HepG2 (cell line): ENCODE results near the gene TMEFF1. TPM values are rescaled to one million over a fixed set of nuclear protein-coding genes. Genes with fewer than 3 reads are reported as not detected.

ENCODE experiments used
- ATAC-seq: fragments of 200-7000 bp; cut with Tn5 transposase; 3 replicates; pipeline ENCODE4 v1.9.1; 2020; ENCODE audit warnings: mild to moderate bottlenecking, moderate library complexity
- BruUV-seq: library from RNA; stranded (reverse); fragments of 400-500 nt; replicated peaks from 2 replicates; lab custom pipeline; 2021; lab: Mats Ljungman, UMichigan
- CTCF ChIA-PET: fragments of 300-600 bp; formaldehyde crosslinking; extraction: SDS; loops from one replicate; lab custom pipeline; 2021; ENCODE audit warnings: low total read pairs, inconsistent platforms, low intra/inter-chr PET ratio; lab: Yijun Ruan, JAX
- POLR2A ChIA-PET: fragments of 350-600 bp; sonication (Branson Sonifier 250); formaldehyde crosslinking; loops from one replicate; lab custom pipeline; 2020; ENCODE audit warnings: antibody characterized with exemption, inconsistent platforms; lab: Yijun Ruan, JAX
- DNase-seq: peaks from one replicate; pipeline ENCODE4 v3.0.0-alpha.2; 2015; ENCODE audit warnings: low spot score
- FAIRE-seq: peaks from 3 replicates; lab custom pipeline; 2011; peaks lifted over from hg19 to GRCh38; lab: Jason Lieb, UNC
- H2AFZ ChIP-seq: one replicate; pipeline ENCODE4 v1.6.1; 2011; ENCODE audit warnings: low read length, inconsistent platforms
- H3K27ac ChIP-seq: fragments of 300-600 bp; 3 replicates; pipeline ENCODE4 v1.8.0; 2011; ENCODE audit warnings: mixed run types, mild to moderate bottlenecking, mixed read lengths, low read length, inconsistent platforms; ENCODE audit not compliant: insufficient read depth; ENCODE audit errors: extremely low read length
- H3K27me3 ChIP-seq, 2 experiments: fragments of 200-600 bp in 1 of 2; 2 replicates in 1 of 2; 3 replicates in 1 of 2; pipeline versions ENCODE4 v1.6.0 to v1.8.0; 2011; ENCODE audit warnings: low read length in 2 of 2, mild to moderate bottlenecking in 2 of 2, moderate library complexity in 2 of 2, inconsistent platforms in 1 of 2; ENCODE audit not compliant: insufficient read depth in 2 of 2, control insufficient read depth in 1 of 2
- H3K36me3 ChIP-seq, 2 experiments: fragments of 200-600 bp in 1 of 2; replicated peaks in 1 of 2; 2 replicates in 1 of 2; 3 replicates in 1 of 2; pipeline versions ENCODE4 v1.5.1 to v1.8.0; 2011; ENCODE audit warnings: low read length in 2 of 2, inconsistent platforms in 1 of 2; ENCODE audit not compliant: insufficient read depth in 2 of 2, control insufficient read depth in 1 of 2
- H3K4me1 ChIP-seq: 2 replicates; pipeline ENCODE4 v1.5.1; 2012; ENCODE audit warnings: low read length, inconsistent platforms; ENCODE audit not compliant: insufficient read depth
- H3K4me2 ChIP-seq: 2 replicates; pipeline ENCODE4 v1.6.0; 2011; ENCODE audit warnings: low read depth, low read length, inconsistent platforms
- H3K4me3 ChIP-seq, 3 experiments: fragments of 200-600 bp in 1 of 3; sonication (generic), shearing (Covaris generic) in 1 of 3; replicated peaks in 1 of 3; 2 replicates each; pipeline ENCODE4 v1.5.1; 2011 to 2016; ENCODE audit warnings: low read length in 3 of 3, inconsistent platforms in 2 of 3, low read depth in 2 of 3, mild to moderate bottlenecking in 2 of 3, control low read depth in 1 of 3, mixed read lengths in 1 of 3; ENCODE audit not compliant: insufficient read depth in 1 of 3
- H3K79me2 ChIP-seq: one replicate; pipeline ENCODE4 v1.6.1; 2011; ENCODE audit warnings: low read length, inconsistent platforms; ENCODE audit not compliant: insufficient read depth
- H3K9ac ChIP-seq: 2 replicates; pipeline ENCODE4 v1.6.0; 2011; ENCODE audit warnings: mild to moderate bottlenecking, low read depth, low read length, inconsistent platforms; ENCODE audit not compliant: insufficient read depth
- H3K9me3 ChIP-seq: 2 replicates; pipeline ENCODE4 v1.5.1; 2012; ENCODE audit warnings: mild to moderate bottlenecking, low read length
- H4K20me1 ChIP-seq: 2 replicates; pipeline ENCODE4 v1.6.0; 2011; ENCODE audit warnings: inconsistent platforms, mild to moderate bottlenecking, low read length, moderate library complexity; ENCODE audit not compliant: insufficient read depth
- BORCS8-MEF2B ChIP-seq: sonication (generic); formaldehyde crosslinking; IDR thresholded peaks from 2 replicates; pipeline ENCODE4 v1.8.0; 2022; ENCODE audit warnings: mild to moderate bottlenecking, missing genetic modification reagents
- GATA4 ChIP-seq: sonication (generic); IDR thresholded peaks from 2 replicates; pipeline ENCODE4 v1.6.1; 2016; ENCODE audit warnings: antibody characterized with exemption, low read depth, borderline replicate concordance
- JARID2 ChIP-seq: sonication (generic); formaldehyde crosslinking; IDR thresholded peaks from 2 replicates; pipeline ENCODE4 v1.8.1; 2023; ENCODE audit warnings: missing genetic modification reagents, inconsistent platforms; ENCODE audit not compliant: insufficient replicate concordance
- PHF21A ChIP-seq: sonication (generic); formaldehyde crosslinking; IDR thresholded peaks from 2 replicates; pipeline ENCODE4 v1.5.0; 2020; ENCODE audit warnings: mild to moderate bottlenecking, missing genetic modification reagents
- XBP1 ChIP-seq: sonication (generic); formaldehyde crosslinking; IDR thresholded peaks from 2 replicates; pipeline ENCODE4 v1.5.0; 2020; ENCODE audit warnings: missing genetic modification reagents
- ZNF282 ChIP-seq: fragments of 450-650 bp; IDR thresholded peaks from 2 replicates; pipeline ENCODE4 v1.6.1; 2018; ENCODE audit not compliant: partially characterized antibody
- ZNF672 ChIP-seq: sonication (generic); formaldehyde crosslinking; IDR thresholded peaks from 2 replicates; pipeline ENCODE4 v1.8.1; 2022; ENCODE audit warnings: missing genetic modification reagents
- ZNF691 ChIP-seq: sonication (generic); formaldehyde crosslinking; IDR thresholded peaks from 2 replicates; pipeline ENCODE4 v1.4.0; 2020; ENCODE audit warnings: missing genetic modification reagents, low read depth, mild to moderate bottlenecking, borderline replicate concordance
- ZNF710 ChIP-seq: sonication (generic); formaldehyde crosslinking; IDR thresholded peaks from 2 replicates; pipeline ENCODE4 v1.5.0; 2020; ENCODE audit warnings: mild to moderate bottlenecking, missing genetic modification reagents, borderline replicate concordance
- ZNF740 ChIP-seq: sonication (generic); formaldehyde crosslinking; IDR thresholded peaks from 2 replicates; pipeline ENCODE4 v1.4.0; 2020; ENCODE audit warnings: missing genetic modification reagents
- ZNF747 ChIP-seq: sonication (generic); formaldehyde crosslinking; IDR thresholded peaks from 2 replicates; pipeline ENCODE4 v1.8.1; 2023; ENCODE audit warnings: missing genetic modification reagents, mild to moderate bottlenecking, borderline replicate concordance
- ZNF75D ChIP-seq: sonication (generic); formaldehyde crosslinking; IDR thresholded peaks from 2 replicates; pipeline ENCODE4 v1.8.1; 2023; ENCODE audit warnings: missing genetic modification reagents, mild to moderate bottlenecking, borderline replicate concordance
- WGBS: methylation state at CpG from one replicate; pipeline ENCODE4 v1.1.6; 2017; ENCODE audit warnings: low lambda C conversion rate; 5-methylcytosine and 5-hydroxymethylcytosine counted together
- in situ Hi-C: cut with HindIII; loops from 2 replicates; pipeline ENCODE4 v1.10.0; 2017; ENCODE audit warnings: low pct_unique_long_range_greater_than_20kb; ENCODE audit not compliant: extremely low pct_ligation_motif_present
- intact Hi-C: fragments of 100-400 bp; cut with micrococcal nuclease; formaldehyde crosslinking; loops from one replicate; pipeline ENCODE4 v1.10.0; 2022; ENCODE audit not compliant: unreplicated experiment
- polyA plus RNA-seq, 8 experiments: library from polyadenylated mRNA; depleted of rRNA in 3 of 8; stranded (reverse) in 7 of 8; unstranded in 1 of 8; fragments of >200 nt; fragmentation: Illumina TruSeq in 4 of 8; extraction: Trizol in 4 of 8; gene quantifications; 2 replicates each; pipeline versions ENCODE4 v1.2.1 to v1.2.3, GENCODE V29; 2011 to 2016; ENCODE audit warnings: low read depth in 4 of 8, missing spikeins in 1 of 8, mixed read lengths in 1 of 8; ENCODE audit not compliant: insufficient read depth in 1 of 8
- total RNA-seq, 5 experiments: library from RNA; depleted of rRNA; stranded (reverse); fragments of >200 nt; fragmentation: Illumina TruSeq; extraction: Trizol; gene quantifications; 2 replicates each; pipeline ENCODE4 v1.2.3, GENCODE V29; 2016; ENCODE audit warnings: low read depth in 1 of 5

The TMEFF1 gene
- total and polyA plus RNA-seq, 2 of the 13 experiments (the other 11 are each of a cell fraction or from before 2014, with no cell fraction given) = 0.87 to 1.9 TPM

GRCh38 chr9:100472268-100472667, 681 bp upstream of the TMEFF1 start:
- Histone ChIP-seq H3K36me3 (no peaks in the 10 kb centered on the region), H3K4me3 (peak overlapping the region in 1 of 3 experiments; percentile 71; a peak in 2 of 6 replicates), H3K79me2 (no peaks in the 10 kb centered on the region), H3K9me3 (no peaks in the 10 kb centered on the region), H3K4me1 (peaks cover 41% of the 10 kb centered on the region), H2AFZ (no peak overlapping the region), H3K27ac (no peak overlapping the region), H3K4me2 (peak overlapping the region; percentile 60), H3K27me3 (peaks cover 0 to 5% of the 10 kb centered on the region in 2 experiments; a peak in 3 of 5 replicates), H3K9ac (no peak overlapping the region), H4K20me1 (no peaks in the 10 kb centered on the region)
- TF ChIP-seq PHF21A (no peak), ZNF691 (CRISPR knock-in tag) (0 out of 2 replicates have a peak, but pooled peaks have one; percentile 60)
- no peak for ATAC-seq
- DNase-seq = no peak
- in situ Hi-C loops (no loop called here), intact Hi-C loops (no loop called here)
- no TSS peak for BruUV-seq
- FAIRE-seq = no peak
- WGBS = 61% methylated on average over 3 of the region's 3 CpGs
- ChIA-PET CTCF (no interaction called here), POLR2A (interaction anchor here (0.6 kb wide), 1 partner anchor 251 kb away, joined by 3 read pairs; no protein-coding TSS in a partner anchor)

GRCh38 chr9:100473276-100474081, 530 bp downstream of the TMEFF1 start:
- WGBS = 7% methylated on average over 3 of the region's 108 CpGs
- Histone ChIP-seq H3K79me2 (no peaks in the 10 kb centered on the region), H3K27ac (no peak overlapping the region), H4K20me1 (no peaks in the 10 kb centered on the region), H3K27me3 (peaks cover 0 to 5% of the 10 kb centered on the region in 2 experiments; a peak in 3 of 5 replicates), H3K4me1 (peaks cover 29% of the 10 kb centered on the region), H3K36me3 (no peaks in the 10 kb centered on the region), H3K9me3 (no peaks in the 10 kb centered on the region), H3K9ac (peak overlapping the region; percentile 58; the same call in 1 of the 2 replicates), H3K4me3 (peak overlapping the region; percentile 71 to 78 (median 73)), H2AFZ (no peak overlapping the region), H3K4me2 (peak overlapping the region; percentile 60)
- FAIRE-seq = no peak
- DNase-seq = no peak
- CTCF ChIA-PET = no interaction called here
- in situ Hi-C loops (no loop called here), intact Hi-C loops (no loop called here)
- peak; percentile 86 for ATAC-seq
- POLR2A ChIA-PET = no interaction called here
- BruUV-seq = no TSS peak
- no peak for TF ChIP-seq ZNF740
- TF ChIP-seq ZNF282 = no peak
- TF ChIP-seq ZNF747 = no peak
- TF ChIP-seq BORCS8-MEF2B = no peak
- TF ChIP-seq XBP1 (CRISPR knock-in tag) = no peak
- TF ChIP-seq ZNF75D (CRISPR knock-in tag) = no peak
- no peak for TF ChIP-seq JARID2 (CRISPR knock-in tag)
- no peak for TF ChIP-seq PHF21A
- TF ChIP-seq ZNF710 (CRISPR knock-in tag) = 0 out of 2 replicates have a peak, but pooled peaks have one; percentile 28
- TF ChIP-seq GATA4 = no peak
- TF ChIP-seq ZNF672 = no peak
